ENCODE results near the gene PHF10. TPM values are rescaled to one million over a fixed set of nuclear protein-coding genes. Genes with fewer than 3 reads are reported as not detected.
A peak's percentile ranks its signal among the peaks of the same experiment; 100 is the strongest.
"Not testable (repeated sequence)": the region's sequence is repeated elsewhere in the genome, so short reads cannot be mapped to it uniquely, and the experiment has no call there.

Gene PHF10
- total RNA-seq = 16.6 TPM

DNA sequence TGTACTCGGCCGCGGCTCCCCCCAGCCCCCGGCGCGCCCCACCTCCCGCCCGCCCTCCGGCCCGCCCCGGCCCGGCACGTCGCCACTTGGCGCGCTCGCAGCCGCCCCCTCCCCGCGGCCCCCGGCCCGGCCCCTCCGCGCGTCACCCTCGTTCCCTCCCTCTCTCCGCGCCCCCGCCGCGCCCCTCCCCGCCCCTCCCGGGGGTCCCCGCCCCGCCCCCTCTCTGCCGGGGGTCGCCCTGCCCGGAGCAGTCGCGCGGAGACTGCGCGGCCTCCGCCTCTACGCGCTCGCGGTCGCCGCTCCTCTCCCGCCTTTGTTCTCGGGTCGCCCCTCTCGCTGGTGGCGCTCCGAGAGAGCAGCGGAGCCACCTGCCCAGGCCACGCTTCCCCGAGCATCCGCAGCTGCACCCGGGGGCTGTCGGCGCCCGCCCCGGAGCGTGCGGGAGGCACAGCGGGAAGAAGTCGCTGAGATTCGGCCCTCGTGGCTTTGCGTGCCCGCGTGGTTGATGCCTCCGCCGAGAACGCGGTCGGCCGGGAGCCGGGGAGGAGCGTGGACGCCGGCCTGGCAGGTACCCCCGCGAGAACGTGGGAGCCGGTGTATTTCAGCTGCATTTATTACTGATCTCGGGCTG is at the start of gene PHF10:
Gene PHF10, minus strand, starts transcription at position 7 of the 631 bp plus-strand sequence. CDS start 569 bp downstream, outside the sequence.
- Histone ChIP-seq H3K36me3 (no peaks in the 10 kb centered on the region), H3K27me3 (no peaks in the 10 kb centered on the region), H3K4me3 (peak within 1 kb of the TSS; percentile 88 to 99), H3K4me1 (peaks cover 4 to 14% of the 10 kb centered on the region in 2 donors), H3K9me3 (no peaks in the 10 kb centered on the region), H3K27ac (peak within 1 kb of the TSS; percentile 92 to 98)
- intact Hi-C loops (cut with DNase I) = loop anchor here (1.0 kb wide), 1 partner anchor 27 kb away; the partner anchor contains the start of genes DYNLT2 and ERMARD
- DNase-seq (ENCODE audit: low spot score in 2 of 2) = peak in 1 of 2 donors; percentile 70
- TF ChIP-seq, protein P1, sequence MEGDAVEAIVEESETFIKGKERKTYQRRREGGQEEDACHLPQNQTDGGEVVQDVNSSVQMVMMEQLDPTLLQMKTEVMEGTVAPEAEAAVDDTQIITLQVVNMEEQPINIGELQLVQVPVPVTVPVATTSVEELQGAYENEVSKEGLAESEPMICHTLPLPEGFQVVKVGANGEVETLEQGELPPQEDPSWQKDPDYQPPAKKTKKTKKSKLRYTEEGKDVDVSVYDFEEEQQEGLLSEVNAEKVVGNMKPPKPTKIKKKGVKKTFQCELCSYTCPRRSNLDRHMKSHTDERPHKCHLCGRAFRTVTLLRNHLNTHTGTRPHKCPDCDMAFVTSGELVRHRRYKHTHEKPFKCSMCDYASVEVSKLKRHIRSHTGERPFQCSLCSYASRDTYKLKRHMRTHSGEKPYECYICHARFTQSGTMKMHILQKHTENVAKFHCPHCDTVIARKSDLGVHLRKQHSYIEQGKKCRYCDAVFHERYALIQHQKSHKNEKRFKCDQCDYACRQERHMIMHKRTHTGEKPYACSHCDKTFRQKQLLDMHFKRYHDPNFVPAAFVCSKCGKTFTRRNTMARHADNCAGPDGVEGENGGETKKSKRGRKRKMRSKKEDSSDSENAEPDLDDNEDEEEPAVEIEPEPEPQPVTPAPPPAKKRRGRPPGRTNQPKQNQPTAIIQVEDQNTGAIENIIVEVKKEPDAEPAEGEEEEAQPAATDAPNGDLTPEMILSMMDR (IDR thresholded peaks at IDR 0.05) = no peak

DNA sequence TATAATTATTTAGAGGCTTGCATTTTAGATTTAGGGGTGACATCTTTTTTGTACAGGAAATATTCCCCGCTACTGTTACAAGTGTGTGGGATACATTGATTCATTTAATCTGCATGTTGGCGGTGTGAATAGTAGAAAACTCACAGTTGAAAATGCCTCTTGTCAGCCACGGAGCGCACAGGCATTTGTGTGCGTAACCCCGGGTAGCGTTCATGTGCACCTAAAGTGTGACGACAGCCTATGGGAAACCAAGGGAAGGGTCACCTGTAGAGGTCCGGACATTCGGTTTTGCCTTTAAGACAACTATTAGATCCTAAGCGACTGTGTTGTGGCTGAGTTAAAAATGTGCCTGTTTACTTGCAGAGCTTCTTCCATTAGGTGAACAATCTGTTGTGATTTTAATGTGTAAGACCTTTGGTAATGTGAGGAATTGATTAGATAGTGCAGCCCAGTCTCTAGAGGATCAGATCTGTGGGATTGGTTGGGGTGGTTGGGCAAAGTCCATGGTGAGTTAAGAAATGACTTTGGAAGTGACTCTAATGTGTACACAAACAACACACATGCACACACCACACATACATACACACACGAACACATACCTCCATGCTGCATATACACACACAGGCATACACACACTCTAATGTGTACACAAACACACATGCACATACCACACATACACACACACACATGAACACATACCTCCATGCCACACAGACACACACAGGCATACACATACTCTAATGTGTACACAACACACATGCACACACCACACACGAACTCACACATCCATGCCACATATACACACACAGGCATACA is 42.8 kb upstream of the PHF10 start:
- H3K4me1 ChIP-seq = no peaks in the 10 kb centered on the region
- H3K27ac ChIP-seq = no peak overlapping the region
- DNase-seq (ENCODE audit: low spot score in 2 of 2) = no peak
- intact Hi-C loops (cut with DNase I) = no loop called here
- TF ChIP-seq, protein P1 (IDR thresholded peaks at IDR 0.05) = no peak
- H3K4me3 ChIP-seq = no peak overlapping the region
- H3K9me3 ChIP-seq = no peaks in the 10 kb centered on the region
- no peaks in the 10 kb centered on the region for H3K27me3 ChIP-seq
- H3K36me3 ChIP-seq = peaks cover 34 to 79% of the 10 kb centered on the region in 2 donors

DNA sequence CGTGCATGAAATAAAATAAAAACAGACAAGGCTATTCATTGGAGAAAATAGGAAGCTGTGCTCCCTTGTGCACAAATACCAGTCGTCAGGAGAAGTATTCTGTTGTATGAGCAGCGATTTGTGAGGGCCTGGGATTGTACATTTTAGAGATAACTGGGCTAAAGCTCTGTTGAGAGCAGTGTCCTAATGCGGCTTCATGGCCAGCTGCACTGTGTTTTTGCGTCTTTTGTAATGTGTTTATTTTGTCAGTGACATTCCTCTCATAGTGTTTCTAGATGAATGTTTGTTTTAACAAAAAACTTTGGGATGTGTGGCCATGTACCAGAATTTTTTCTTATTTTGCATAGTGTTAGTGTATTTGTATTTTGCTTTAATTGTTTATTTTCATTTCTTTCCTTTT is 41.9 kb upstream of the PHF10 start:
- Histone ChIP-seq H3K4me1 (no peaks in the 10 kb centered on the region), H3K9me3 (no peaks in the 10 kb centered on the region), H3K27ac (no peak overlapping the region), H3K36me3 (peaks cover 42 to 77% of the 10 kb centered on the region in 2 donors), H3K4me3 (no peak overlapping the region), H3K27me3 (no peaks in the 10 kb centered on the region)
- DNase-seq (ENCODE audit: low spot score in 2 of 2) = no peak
- TF ChIP-seq, protein P1 (IDR thresholded peaks at IDR 0.05) = no peak
- intact Hi-C loops (cut with DNase I) = no loop called here

DNA sequence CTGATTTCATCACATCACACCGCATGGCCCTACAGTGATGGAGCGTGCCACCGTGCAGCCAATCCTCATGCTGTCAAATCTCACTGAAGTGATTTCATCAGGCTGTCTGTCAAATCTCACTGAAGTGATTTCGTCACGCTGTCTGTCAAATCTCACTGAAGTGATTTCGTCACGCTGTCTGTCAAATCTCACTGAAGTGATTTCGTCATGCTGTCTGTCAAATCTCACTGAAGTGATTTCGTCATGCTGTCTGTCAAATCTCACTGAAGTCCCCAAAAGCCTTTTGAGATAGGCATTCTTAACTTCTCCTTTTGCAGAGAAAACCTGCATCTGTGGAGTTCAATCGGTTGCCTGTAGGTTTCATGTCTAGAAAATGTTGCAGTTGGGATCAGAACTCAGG is 41.5 kb upstream of the PHF10 start:
- peaks cover 47 to 78% of the 10 kb centered on the region in 2 donors for H3K36me3 ChIP-seq
- DNase-seq (ENCODE audit: low spot score in 2 of 2); H3K4me3 ChIP-seq; intact Hi-C loops (cut with DNase I); H3K27me3 ChIP-seq; H3K27ac ChIP-seq; H3K4me1 ChIP-seq; H3K9me3 ChIP-seq: not testable (repeated sequence)

DNA sequence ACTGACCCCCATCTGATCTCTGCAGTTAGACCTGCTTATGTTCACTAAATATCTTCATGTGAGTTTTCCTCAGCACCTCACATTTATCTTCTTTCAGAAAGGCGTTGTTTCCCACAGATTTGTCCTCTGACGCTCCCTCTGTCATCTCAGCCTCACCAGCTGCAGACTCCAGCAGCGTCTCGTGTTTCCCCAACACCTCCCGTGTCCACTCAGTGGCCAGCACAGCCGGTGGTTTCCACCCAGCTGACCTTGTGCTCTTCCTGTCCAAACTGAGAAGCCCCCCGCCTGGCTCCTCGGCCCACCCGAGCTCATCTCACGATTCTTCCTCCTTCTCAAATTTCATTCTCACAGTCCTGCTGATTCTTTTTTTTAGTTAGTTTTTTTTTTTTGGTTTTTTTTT is 39.6 kb upstream of the PHF10 start:
- Histone ChIP-seq H3K9me3 (no peaks in the 10 kb centered on the region), H3K4me3 (no peak overlapping the region), H3K36me3 (peaks cover 55 to 87% of the 10 kb centered on the region in 2 donors), H3K4me1 (no peaks in the 10 kb centered on the region), H3K27me3 (no peaks in the 10 kb centered on the region), H3K27ac (no peak overlapping the region)
- TF ChIP-seq, protein P1 (IDR thresholded peaks at IDR 0.05) = no peak
- intact Hi-C loops (cut with DNase I) = no loop called here
- DNase-seq (ENCODE audit: low spot score in 2 of 2) = no peak

DNA sequence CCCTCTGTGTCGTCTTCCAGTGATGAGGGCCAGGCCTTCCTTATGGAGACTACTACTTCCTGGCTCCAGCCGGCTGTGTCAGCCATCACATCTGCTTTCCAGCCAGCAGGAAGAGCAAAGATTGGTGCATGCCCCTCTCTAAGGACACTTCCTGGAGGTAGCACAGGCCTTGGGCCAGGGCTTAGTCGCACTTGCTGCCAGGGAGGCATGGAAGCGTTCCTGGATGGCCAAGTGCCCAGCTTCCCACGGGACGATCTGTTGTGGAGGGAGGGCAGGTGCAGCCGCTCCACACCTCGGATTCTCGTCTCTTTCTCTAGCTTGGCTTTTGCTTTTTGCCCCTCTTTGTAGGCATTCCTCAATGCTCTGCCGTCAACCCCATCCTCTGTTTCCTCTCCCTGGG is 39.0 kb upstream of the PHF10 start:
- intact Hi-C loops (cut with DNase I) = no loop called here
- Histone ChIP-seq H3K36me3 (peaks cover 53 to 86% of the 10 kb centered on the region in 2 donors), H3K27me3 (no peaks in the 10 kb centered on the region), H3K27ac (no peak overlapping the region), H3K4me1 (no peaks in the 10 kb centered on the region), H3K4me3 (no peak overlapping the region), H3K9me3 (no peaks in the 10 kb centered on the region)
- no peak for DNase-seq (ENCODE audit: low spot score in 2 of 2)
- TF ChIP-seq, protein P1 (IDR thresholded peaks at IDR 0.05) = no peak

Measured in ascending aorta (tissue), 2 donors.